OCI-LY7 (cell line): ENCODE data around the gene RAB24. TPM values are rescaled to one million over a fixed set of nuclear protein-coding genes. Genes with fewer than 3 reads are reported as not detected.

ENCODE experiments used
- BruUV-seq: library from RNA; stranded (reverse); fragments of 400-500 nt; replicated peaks from 2 replicates; lab custom pipeline; 2021; lab: Mats Ljungman, UMichigan
- CTCF ChIA-PET: fragments of 300-600 bp; sonication (Branson Sonifier 250); formaldehyde crosslinking; loops from one replicate; lab custom pipeline; 2022; ENCODE audit warnings: antibody characterized with exemption; ENCODE audit not compliant: unreplicated experiment; lab: Charles Lee
- POLR2A ChIA-PET: fragments of 300-600 bp; sonication (Branson Sonifier 250); formaldehyde crosslinking; loops from one replicate; lab custom pipeline; 2022; ENCODE audit warnings: antibody characterized with exemption; lab: Charles Lee
- DNase-seq: peaks from one replicate; pipeline ENCODE4 v3.0.0-alpha.2; 2015; ENCODE audit warnings: low spot score
- H2AFZ ChIP-seq: fragments of 200-600 bp; sonication (generic), shearing (Covaris generic); 2 replicates; pipeline ENCODE4 v1.6.1; 2014; ENCODE audit warnings: mild to moderate bottlenecking, antibody characterized with exemption, low read length, moderate library complexity
- H3K27ac ChIP-seq: fragments of 200-600 bp; sonication (generic); 2 replicates; pipeline ENCODE4 v1.5.1; 2014; ENCODE audit warnings: mixed run types, low read depth, mild to moderate bottlenecking, moderate library complexity, low read length, inconsistent platforms; ENCODE audit not compliant: poor library complexity, severe bottlenecking
- H3K36me3 ChIP-seq: fragments of 200-600 bp; sonication (generic); 2 replicates; pipeline ENCODE4 v1.6.1; 2014; ENCODE audit warnings: mild to moderate bottlenecking, antibody characterized with exemption, low read length, moderate library complexity, mixed read lengths; ENCODE audit not compliant: insufficient read depth
- H3K4me1 ChIP-seq: fragments of 200-600 bp; sonication (generic); 2 replicates; pipeline ENCODE4 v1.5.1; 2014; ENCODE audit warnings: mild to moderate bottlenecking, low read length; ENCODE audit not compliant: insufficient read depth, poor library complexity, severe bottlenecking
- H3K4me2 ChIP-seq: fragments of 200-600 bp; sonication (generic); 2 replicates; pipeline ENCODE4 v1.6.1; 2014; ENCODE audit warnings: mild to moderate bottlenecking, low read length
- H3K4me3 ChIP-seq: fragments of 200-600 bp; sonication (generic); 2 replicates; pipeline ENCODE4 v1.5.1; 2014; ENCODE audit warnings: mild to moderate bottlenecking, low read depth, low read length; ENCODE audit not compliant: poor library complexity, severe bottlenecking
- H3K79me2 ChIP-seq: fragments of 200-600 bp; sonication (generic); 2 replicates; pipeline ENCODE4 v1.6.1; 2016; ENCODE audit warnings: low read depth, mild to moderate bottlenecking, low read length, moderate library complexity, mixed read lengths; ENCODE audit not compliant: insufficient read depth
- H3K9me2 ChIP-seq: fragments of 200-600 bp; sonication (generic); 2 replicates; pipeline ENCODE4 v1.6.1; 2016; ENCODE audit warnings: mild to moderate bottlenecking, low read length, mixed read lengths; ENCODE audit not compliant: insufficient read depth
- H3K9me3 ChIP-seq: fragments of 200-600 bp; sonication (generic); 2 replicates; pipeline ENCODE4 v1.6.1; 2014; ENCODE audit warnings: mild to moderate bottlenecking, mixed run types, low read length, mixed read lengths
- H4K20me1 ChIP-seq: fragments of 200-600 bp; sonication (generic); 2 replicates; pipeline ENCODE4 v1.6.1; 2014; ENCODE audit warnings: mild to moderate bottlenecking, antibody characterized with exemption, low read length, moderate library complexity, mixed read lengths; ENCODE audit not compliant: insufficient read depth
- CTCF ChIP-seq: fragments of 200-600 bp; sonication (generic); conservative IDR thresholded peaks from 2 replicates; pipeline ENCODE4 v1.5.1; 2014; ENCODE audit warnings: mild to moderate bottlenecking, antibody characterized with exemption, low read length, moderate library complexity, mixed read lengths
- EZH2phosphoT487 ChIP-seq: fragments of 200-600 bp; sonication (generic); IDR thresholded peaks from 2 replicates; pipeline ENCODE4 v1.6.1; 2018; ENCODE audit warnings: low read depth, borderline replicate concordance, mild to moderate bottlenecking, mixed run types, antibody characterized with exemption, low read length, moderate library complexity, mixed read lengths
- intact Hi-C: fragments of 100-400 bp; cut with micrococcal nuclease; formaldehyde crosslinking; loops from one replicate; pipeline ENCODE4 v1.10.0; 2022; ENCODE audit not compliant: unreplicated experiment
- total RNA-seq, 2 experiments: library from RNA; depleted of rRNA in 1 of 2; stranded (reverse); fragments of >200 nt in 1 of 2; shearing (Covaris generic) in 1 of 2; gene quantifications; 2 replicates each; pipeline ENCODE4 v1.2.3, GENCODE V29; 2014 to 2022

RAB24 gene
- total RNA-seq, 2 experiments from 2014 or later, result 25.8 to 36.1 TPM

DNA sequence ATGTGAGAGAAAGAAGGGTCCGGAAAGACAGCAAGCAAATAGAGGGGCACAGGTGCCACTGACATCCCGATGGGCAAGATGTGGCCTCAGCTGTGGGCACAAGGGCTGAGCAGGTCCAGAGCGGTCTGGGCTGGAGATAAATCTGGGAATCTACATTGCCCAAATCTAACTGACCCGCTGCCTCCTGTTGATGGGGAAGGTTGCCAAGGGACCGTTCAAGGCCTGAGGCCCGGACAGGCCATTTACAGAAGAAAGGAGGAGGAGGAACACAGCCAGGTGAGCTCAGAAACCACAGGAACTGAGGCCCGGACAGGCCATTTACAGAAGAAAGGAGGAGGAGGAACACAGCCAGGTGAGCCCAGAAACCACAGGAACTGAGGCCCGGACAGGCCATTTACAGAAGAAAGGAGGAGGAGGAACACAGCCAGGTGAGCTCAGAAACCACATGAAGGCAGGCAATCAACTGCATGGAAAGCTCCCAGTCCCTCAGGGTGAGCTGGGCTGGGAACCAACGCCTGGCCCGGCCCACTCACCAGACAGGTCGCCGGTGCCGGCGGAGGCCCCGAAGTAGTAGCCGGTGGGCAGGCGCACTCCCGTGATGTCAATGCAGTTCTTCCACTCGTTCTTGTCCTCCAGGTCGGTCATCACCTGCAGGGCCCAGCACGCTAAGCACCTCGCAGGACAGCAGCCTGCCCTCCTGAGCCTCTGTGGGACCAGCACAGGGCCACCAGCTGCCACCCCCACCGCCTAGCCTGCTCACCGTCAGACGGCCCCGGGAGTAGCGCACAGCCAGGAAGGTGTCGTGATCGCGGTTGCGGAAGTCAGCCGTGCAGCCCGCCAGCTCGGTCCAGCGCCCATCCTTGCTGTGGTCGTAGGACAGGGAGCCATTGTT lies 33.3 kb upstream of the RAB24 start:
- H3K79me2 ChIP-seq, result peaks cover 16% of the 10 kb centered on the region
- H3K4me3 ChIP-seq, result no peak overlapping the region
- no peak overlapping the region for H3K4me2 ChIP-seq
- H4K20me1 ChIP-seq, result no peaks in the 10 kb centered on the region
- no peaks in the 10 kb centered on the region for H3K9me3 ChIP-seq
- POLR2A ChIA-PET, result no interaction called here
- peaks cover 94% of the 10 kb centered on the region for H3K36me3 ChIP-seq
- BruUV-seq, result no TSS peak
- H3K9me2 ChIP-seq, result no peaks in the 10 kb centered on the region
- CTCF ChIA-PET, result interaction anchor here (1.3 kb wide), 1 partner anchor 19 kb away, joined by 3 read pairs; no protein-coding TSS in a partner anchor
- peaks cover 3% of the 10 kb centered on the region for H3K4me1 ChIP-seq
- intact Hi-C loops, result no loop called here
- H3K27ac ChIP-seq, result no peak overlapping the region
- no peak overlapping the region for H2AFZ ChIP-seq
- no peak for TF ChIP-seq EZH2phosphoT487
- TF ChIP-seq CTCF, result no peak
- no peak for DNase-seq

- H3K79me2 ChIP-seq, result peaks cover 9% of the 10 kb centered on the region; the same call in 1 of the 2 replicates
- no peak overlapping the region for H3K27ac ChIP-seq
- no peaks in the 10 kb centered on the region for H3K9me2 ChIP-seq
- H3K4me3 ChIP-seq, result no peak overlapping the region
- peaks cover 3% of the 10 kb centered on the region for H3K4me1 ChIP-seq
- CTCF ChIA-PET, result interaction anchor here (1.3 kb wide), 1 partner anchor 20 kb away, joined by 3 read pairs; no protein-coding TSS in a partner anchor
- DNase-seq, result peak; percentile 63
- POLR2A ChIA-PET, result interaction anchor here (0.5 kb wide), 1 partner anchor 253 kb away, joined by 3 read pairs; no protein-coding TSS in a partner anchor
- no peak overlapping the region for H3K4me2 ChIP-seq
- no TSS peak for BruUV-seq
- peaks cover 94% of the 10 kb centered on the region for H3K36me3 ChIP-seq
- H4K20me1 ChIP-seq, result no peaks in the 10 kb centered on the region
- H2AFZ ChIP-seq, result no peak overlapping the region
- intact Hi-C loops, result no loop called here
- TF ChIP-seq CTCF (peak; percentile 78), EZH2phosphoT487 (no peak)
- no peaks in the 10 kb centered on the region for H3K9me3 ChIP-seq
Observed at GRCh38 chr5:177336112-177336511, 32.6 kb upstream of the RAB24 start.
